Adrenal gland (tissue), 12 donors: ENCODE results near the gene TNS1. TPM values are rescaled to one million over a fixed set of nuclear protein-coding genes. Genes with fewer than 3 reads are reported as not detected.
A peak's percentile ranks its signal among the peaks of the same experiment; 100 is the strongest.

Source experiments
- DNase-seq, 7 donors: peaks; one replicate each; pipeline ENCODE4 v3.0.0-alpha.2; 2019 to 2020
- H3K27ac ChIP-seq, 5 donors: fragments of 200-600 bp; sonication (generic) in 4 of 5; 1 replicate in 3 of 5; 2 replicates in 2 of 5; pipeline versions ENCODE4 v1.5.1 to v1.8.0; 2016 to 2020; ENCODE audit warnings: mild to moderate bottlenecking in 1 of 5
- H3K27me3 ChIP-seq: fragments of 200-600 bp; 2 replicates; pipeline ENCODE4 v1.8.0; 2021
- H3K36me3 ChIP-seq, 2 donors: fragments of 200-600 bp; replicated peaks in 1 of 2; 1 replicate in 1 of 2; 2 replicates in 1 of 2; pipeline versions ENCODE4 v1.5.1 to v1.8.0; 2018 to 2022
- H3K4me1 ChIP-seq, 2 donors: fragments of 200-600 bp; replicated peaks in 1 of 2; 1 replicate in 1 of 2; 2 replicates in 1 of 2; pipeline versions ENCODE4 v1.5.1 to v1.8.0; 2018 to 2021
- H3K4me3 ChIP-seq, 4 donors: fragments of 200-600 bp; sonication (generic) in 3 of 4; one replicate each; pipeline ENCODE4 v1.5.1; 2016 to 2018
- H3K9me3 ChIP-seq, 3 donors: fragments of 200-600 bp; sonication (generic) in 1 of 3; replicated peaks in 1 of 3; 1 replicate in 2 of 3; 2 replicates in 1 of 3; pipeline versions ENCODE4 v1.5.1 to v1.8.0; 2016 to 2021
- CTCF ChIP-seq, 6 experiments: fragments of 450-650 bp in 4 of 6; fragments of 200-600 bp in 2 of 6; sonication (generic) in 1 of 6; IDR thresholded peaks; 1 replicate in 5 of 6; 2 replicates in 1 of 6; pipeline versions ENCODE4 v1.5.1 to v1.8.0; 2016 to 2021; ENCODE audit warnings: antibody characterized with exemption in 6 of 6, mild to moderate bottlenecking in 2 of 6, moderate library complexity in 1 of 6
- POLR2A ChIP-seq, 2 donors: fragments of 450-650 bp; IDR thresholded peaks; one replicate each; pipeline ENCODE4 v1.6.1; 2017; ENCODE audit warnings: antibody characterized with exemption in 2 of 2, mild to moderate bottlenecking in 2 of 2, moderate library complexity in 1 of 2
- WGBS, 4 donors: extraction: QIAGEN DNeasy Blood & Tissue Kit in 2 of 4; methylation state at CpG; one replicate each; pipeline versions ENCODE4 v1.1.5 to v1.1.7; 2013 to 2017; 5-methylcytosine and 5-hydroxymethylcytosine counted together
- intact Hi-C, 2 donors: fragments of 100-400 bp; cut with DNase I; formaldehyde crosslinking; loops; one replicate each; pipeline versions ENCODE4 v1.14.1 to v1.15.0; 2022 to 2023
- polyA plus RNA-seq, 3 donors: library from polyadenylated mRNA; stranded (reverse); fragments of 200-250 nt in 2 of 3; fragments of 350-450 nt in 1 of 3; fragmentation: Illumina TruSeq in 1 of 3; extraction: RNeasy Lipid Tissue Mini Kit (QIAGEN cat#74804) in 1 of 3; gene quantifications; one replicate each; pipeline ENCODE4 v1.2.3, GENCODE V29; 2013 to 2014
- total RNA-seq, 9 donors: library from RNA; depleted of rRNA in 4 of 9; stranded (reverse); fragments of >200 nt in 4 of 9; fragments of 120-200 nt in 1 of 9; fragmentation: NEBNext Ultra II Directional in 1 of 9; extraction: Animal tissue kit (Norgen Biotek cat#: 25700) in 1 of 9; gene quantifications; one replicate each; pipeline versions ENCODE4 v1.1.0 to v1.2.4, GENCODE V29; 2013 to 2023
- donor health status: healthy with polysubstance abuse.
- donor health status: Bipolar disorder and iron deficiency.
- donor health status: DM: yes; HTN: yes; CAD: no.
- donor health status: DM: no; HTN: no; CAD: no.
- donor health status: DM: no; HTN: no; CAD: no.
- donor health status: DM: yes; HTN: yes; CAD: no.

TNS1 gene
- total and polyA plus RNA-seq, 12 donors = 34.1 to 341 (median 252) TPM

- Histone ChIP-seq H3K4me3 (no peak overlapping the region), H3K36me3 (no peaks in the 10 kb centered on the region), H3K9me3 (no peaks in the 10 kb centered on the region), H3K4me1 (peaks cover 0 to 15% of the 10 kb centered on the region in 2 donors), H3K27me3 (no peaks in the 10 kb centered on the region), H3K27ac (peak overlapping the region in 1 of 5 donors; percentile 66)
- intact Hi-C loops = no loop called here
- TF ChIP-seq CTCF (IDR thresholded peaks at IDR 0.05) (no peak), POLR2A (IDR thresholded peaks at IDR 0.05) (no peak)
- 50 to 69% (median 59%) methylated on average over 5 to 7 of the region's 7 CpGs for WGBS, 4 donors
- DNase-seq = peak in 1 of 7 donors; percentile 82
These were observed 14.6 kb upstream of the TNS1 start for GRCh38 chr2:218017211-218018053.

- no peak for DNase-seq
- TF ChIP-seq CTCF (IDR thresholded peaks at IDR 0.05) (no peak), POLR2A (IDR thresholded peaks at IDR 0.05) (no peak)
- 88 to 97% (median 92%) methylated on average over 4 of the region's 4 CpGs for WGBS, 4 donors
- H3K27ac ChIP-seq = peak overlapping the region in 1 of 5 donors; percentile 65
- intact Hi-C loops = no loop called here
- H3K36me3 ChIP-seq = no peaks in the 10 kb centered on the region
- H3K4me3 ChIP-seq = no peak overlapping the region
- H3K9me3 ChIP-seq = no peaks in the 10 kb centered on the region
- no peaks in the 10 kb centered on the region for H3K27me3 ChIP-seq
- H3K4me1 ChIP-seq = peaks cover 0 to 15% of the 10 kb centered on the region in 2 donors
These were observed 14.0 kb upstream of the TNS1 start for GRCh38 chr2:218016810-218017209.

- H3K4me1 ChIP-seq = peaks cover 0 to 16% of the 10 kb centered on the region in 2 donors
- DNase-seq = no peak
- intact Hi-C loops = no loop called here
- peak overlapping the region in 1 of 5 donors; percentile 65 for H3K27ac ChIP-seq
- H3K9me3 ChIP-seq = no peaks in the 10 kb centered on the region
- no peaks in the 10 kb centered on the region for H3K27me3 ChIP-seq
- 64 to 79% (median 70%) methylated on average over 9 to 11 of the region's 11 CpGs for WGBS, 4 donors
- TF ChIP-seq POLR2A (IDR thresholded peaks at IDR 0.05) (no peak), CTCF (IDR thresholded peaks at IDR 0.05) (no peak)
- no peak overlapping the region for H3K4me3 ChIP-seq
- H3K36me3 ChIP-seq = no peaks in the 10 kb centered on the region
These were observed 13.1 kb upstream of the TNS1 start for GRCh38 chr2:218015586-218016521.
